ENCODE results near the gene PTPRD. TPM values are rescaled to one million over a fixed set of nuclear protein-coding genes. Genes with fewer than 3 reads are reported as not detected.
A peak's percentile ranks its signal among the peaks of the same experiment; 100 is the strongest.

The PTPRD gene
- total RNA-seq, 1 donor from 2014 or later, result 109 TPM

DNA sequence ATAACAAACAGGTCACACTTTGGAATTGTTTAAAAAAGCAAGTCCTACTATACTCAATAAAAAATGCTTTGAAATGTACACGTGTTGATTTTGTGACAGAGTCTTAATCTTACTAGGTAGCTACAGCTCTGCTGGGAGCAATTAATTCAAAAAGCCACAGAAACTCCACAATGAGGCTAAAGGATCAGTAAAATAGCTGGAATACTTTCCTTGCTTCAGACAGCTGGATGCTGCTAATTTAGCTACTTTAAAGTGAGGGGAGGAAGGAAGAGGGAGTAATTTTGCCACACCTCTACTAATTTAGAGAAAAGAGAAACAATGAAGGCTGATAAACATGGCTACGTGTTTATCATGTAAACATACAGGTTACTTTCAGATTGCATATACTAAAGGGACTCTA, 1885.6 kb downstream of the PTPRD start:
- H3K36me3 Mint-ChIP-seq, result no peaks in the 10 kb centered on the region

DNA sequence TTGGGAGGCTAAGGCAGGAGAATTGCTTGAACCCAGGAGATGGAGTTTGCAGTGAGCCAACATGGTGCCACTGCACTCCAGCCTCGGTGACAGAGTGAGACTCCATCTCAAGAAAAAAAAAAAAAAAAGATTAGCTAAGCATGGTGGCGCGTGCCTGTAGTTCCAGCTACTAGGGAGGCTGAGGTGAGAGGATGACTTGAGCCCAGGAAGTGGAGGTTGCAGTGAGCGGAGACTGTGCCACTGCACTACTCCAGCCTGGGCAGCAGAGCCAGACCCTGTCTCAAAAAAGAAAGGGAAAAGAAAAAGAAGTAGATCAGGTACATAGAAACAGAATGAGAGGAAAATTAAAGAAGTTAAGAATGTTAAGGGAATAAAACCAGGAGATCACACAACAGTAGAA, 1886.1 kb downstream of the PTPRD start:
- H3K4me3 Mint-ChIP-seq, result no peak overlapping the region
- H3K36me3 Mint-ChIP-seq, result no peaks in the 10 kb centered on the region
- no peak overlapping the region for H3K27ac Mint-ChIP-seq
- DNase-seq (ENCODE audit: low spot score in 2 of 2, unreplicated experiment in 2 of 2), result no peak
- no peaks in the 10 kb centered on the region for H3K9me3 Mint-ChIP-seq
- no peaks in the 10 kb centered on the region for H3K27me3 Mint-ChIP-seq (ENCODE audit: low read depth)
- H3K4me1 Mint-ChIP-seq, result peaks cover 15% of the 10 kb centered on the region
- TF ChIP-seq, protein P1, sequence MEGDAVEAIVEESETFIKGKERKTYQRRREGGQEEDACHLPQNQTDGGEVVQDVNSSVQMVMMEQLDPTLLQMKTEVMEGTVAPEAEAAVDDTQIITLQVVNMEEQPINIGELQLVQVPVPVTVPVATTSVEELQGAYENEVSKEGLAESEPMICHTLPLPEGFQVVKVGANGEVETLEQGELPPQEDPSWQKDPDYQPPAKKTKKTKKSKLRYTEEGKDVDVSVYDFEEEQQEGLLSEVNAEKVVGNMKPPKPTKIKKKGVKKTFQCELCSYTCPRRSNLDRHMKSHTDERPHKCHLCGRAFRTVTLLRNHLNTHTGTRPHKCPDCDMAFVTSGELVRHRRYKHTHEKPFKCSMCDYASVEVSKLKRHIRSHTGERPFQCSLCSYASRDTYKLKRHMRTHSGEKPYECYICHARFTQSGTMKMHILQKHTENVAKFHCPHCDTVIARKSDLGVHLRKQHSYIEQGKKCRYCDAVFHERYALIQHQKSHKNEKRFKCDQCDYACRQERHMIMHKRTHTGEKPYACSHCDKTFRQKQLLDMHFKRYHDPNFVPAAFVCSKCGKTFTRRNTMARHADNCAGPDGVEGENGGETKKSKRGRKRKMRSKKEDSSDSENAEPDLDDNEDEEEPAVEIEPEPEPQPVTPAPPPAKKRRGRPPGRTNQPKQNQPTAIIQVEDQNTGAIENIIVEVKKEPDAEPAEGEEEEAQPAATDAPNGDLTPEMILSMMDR (IDR thresholded peaks at IDR 0.05; ENCODE audit: unreplicated experiment), result no peak

More for the DNA sequence above, 1885.6 kb downstream of the PTPRD start:
- no peaks in the 10 kb centered on the region for H3K9me3 Mint-ChIP-seq
- H3K4me1 Mint-ChIP-seq, result peaks cover 17% of the 10 kb centered on the region
- no peak for DNase-seq (ENCODE audit: low spot score in 2 of 2, unreplicated experiment in 2 of 2)
- no peak overlapping the region for H3K27ac Mint-ChIP-seq
- H3K27me3 Mint-ChIP-seq (ENCODE audit: low read depth), result no peaks in the 10 kb centered on the region
- TF ChIP-seq, protein P1 (IDR thresholded peaks at IDR 0.05; ENCODE audit: unreplicated experiment), result no peak
- no peak overlapping the region for H3K4me3 Mint-ChIP-seq

GRCh38 chr9:8725635-8726034, 1887.2 kb downstream of the PTPRD start:
- Mint-ChIP-seq H3K27me3 (ENCODE audit: low read depth) (no peaks in the 10 kb centered on the region), H3K36me3 (no peaks in the 10 kb centered on the region), H3K4me1 (peaks cover 13% of the 10 kb centered on the region), H3K4me3 (no peak overlapping the region), H3K9me3 (no peaks in the 10 kb centered on the region), H3K27ac (no peak overlapping the region)
- TF ChIP-seq, protein P1 (IDR thresholded peaks at IDR 0.05; ENCODE audit: unreplicated experiment), result no peak
- DNase-seq (ENCODE audit: low spot score in 2 of 2, unreplicated experiment in 2 of 2), result no peak

DNA sequence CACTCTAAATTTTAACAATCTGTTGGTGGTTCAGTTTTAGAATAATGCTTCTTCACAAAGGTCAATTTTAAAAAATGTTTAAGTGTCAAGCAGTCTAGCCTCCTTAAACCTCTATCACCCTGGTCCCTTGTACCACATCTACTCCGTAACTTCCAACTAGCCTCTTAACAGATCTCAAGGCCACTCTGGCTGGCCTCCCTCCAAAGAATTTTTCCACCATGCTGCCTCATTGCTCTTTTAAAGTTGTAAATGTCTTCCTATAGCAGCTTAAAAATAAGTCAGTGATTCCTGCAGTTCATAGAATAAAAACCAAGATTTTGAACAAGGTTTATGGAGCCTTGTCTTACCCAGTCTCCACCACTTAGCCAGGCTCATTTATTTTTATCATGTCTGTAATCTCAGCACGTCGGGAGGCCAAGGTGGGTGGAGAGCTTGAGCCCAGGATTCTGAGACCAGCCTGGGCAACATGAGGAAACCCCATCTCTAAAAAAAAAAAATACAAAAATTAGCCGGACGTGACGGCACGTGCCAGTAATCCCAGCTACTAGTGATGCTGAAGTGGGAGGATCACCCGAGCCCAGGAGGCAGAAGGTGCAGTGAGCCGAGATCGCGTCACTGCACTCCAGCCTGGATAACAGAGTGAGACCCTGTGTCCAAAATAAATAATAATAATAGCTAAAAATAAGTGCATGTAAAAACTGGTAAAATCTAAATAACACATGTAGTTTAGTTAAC, 1888.4 kb downstream of the PTPRD start:
- DNase-seq (ENCODE audit: low spot score in 2 of 2, unreplicated experiment in 2 of 2), result no peak
- Mint-ChIP-seq H3K4me3 (no peak overlapping the region), H3K36me3 (no peaks in the 10 kb centered on the region), H3K9me3 (no peaks in the 10 kb centered on the region), H3K4me1 (peaks cover 13% of the 10 kb centered on the region), H3K27ac (peak overlapping the region; percentile 4), H3K27me3 (ENCODE audit: low read depth) (no peaks in the 10 kb centered on the region)
- TF ChIP-seq, protein P1 (IDR thresholded peaks at IDR 0.05; ENCODE audit: unreplicated experiment), result no peak

GRCh38 chr9:8723195-8723594, 1889.6 kb downstream of the PTPRD start:
- no peaks in the 10 kb centered on the region for H3K36me3 Mint-ChIP-seq
- TF ChIP-seq, protein P1 (IDR thresholded peaks at IDR 0.05; ENCODE audit: unreplicated experiment), result no peak
- no peaks in the 10 kb centered on the region for H3K9me3 Mint-ChIP-seq
- no peaks in the 10 kb centered on the region for H3K27me3 Mint-ChIP-seq (ENCODE audit: low read depth)
- no peak for DNase-seq (ENCODE audit: low spot score in 2 of 2, unreplicated experiment in 2 of 2)
- H3K27ac Mint-ChIP-seq, result no peak overlapping the region
- peaks cover 13% of the 10 kb centered on the region for H3K4me1 Mint-ChIP-seq
- no peak overlapping the region for H3K4me3 Mint-ChIP-seq

All from mesothelial cell of epicardium (in vitro differentiated cells).